HG03280 (cell line): Measurements from ENCODE around the gene BSN.

Source experiments
- ATAC-seq: cut with Tn5 transposase; IDR thresholded peaks from one replicate; pipeline ENCODE4 v1.9.1; 2021; ENCODE audit warnings: mild to moderate bottlenecking, moderate library complexity; ENCODE audit not compliant: unreplicated experiment

Gene BSN

GRCh38 chr3:49626101-49626581, 71.9 kb downstream of the BSN start:
- no peak for ATAC-seq

- ATAC-seq, result no peak
Observed at GRCh38 chr3:49626796-49627195, 72.5 kb downstream of the BSN start.

GRCh38 chr3:49627634-49628033, 73.4 kb downstream of the BSN start:
- ATAC-seq, result no peak

- ATAC-seq, result no peak
Observed at GRCh38 chr3:49628249-49628648, 74.0 kb downstream of the BSN start.

GRCh38 chr3:49629451-49629850, 75.2 kb downstream of the BSN start:
- no peak for ATAC-seq

- ATAC-seq, result no peak
Observed at GRCh38 chr3:49629866-49630265, 75.6 kb downstream of the BSN start.

- ATAC-seq, result no peak
Observed at GRCh38 chr3:49630784-49631183, 76.5 kb downstream of the BSN start.

- ATAC-seq, result no peak
Observed at GRCh38 chr3:49634736-49635135, 80.5 kb downstream of the BSN start.

GRCh38 chr3:49636883-49637609, 82.8 kb downstream of the BSN start:
- ATAC-seq, result no peak

- ATAC-seq, result no peak
Observed at GRCh38 chr3:49638445-49638844, 84.2 kb downstream of the BSN start.

- ATAC-seq, result no peak
Observed at GRCh38 chr3:49639551-49639950, 85.3 kb downstream of the BSN start.

GRCh38 chr3:49641292-49641691, 87.0 kb downstream of the BSN start:
- ATAC-seq, result no peak

- ATAC-seq, result no peak
Observed at GRCh38 chr3:49641921-49642707, 87.8 kb downstream of the BSN start.

- ATAC-seq, result no peak
Observed at GRCh38 chr3:49642708-49643145, 88.5 kb downstream of the BSN start.

- ATAC-seq, result no peak
Observed at GRCh38 chr3:49644684-49645083, 90.4 kb downstream of the BSN start.

GRCh38 chr3:49646236-49646635, 92.0 kb downstream of the BSN start:
- ATAC-seq, result no peak

- ATAC-seq, result no peak
Observed at GRCh38 chr3:49647741-49648140, 93.5 kb downstream of the BSN start.

GRCh38 chr3:49648354-49649019, 94.2 kb downstream of the BSN start:
- no peak for ATAC-seq

- ATAC-seq, result no peak
Observed at GRCh38 chr3:49649576-49649975, 95.3 kb downstream of the BSN start.

- ATAC-seq, result no peak
Observed at GRCh38 chr3:49650177-49650576, 95.9 kb downstream of the BSN start.

- ATAC-seq, result no peak
Observed at GRCh38 chr3:49650637-49651036, 96.4 kb downstream of the BSN start.
